PC-3 (cell line): ENCODE data around the gene RACK1.
"Not testable (repeated sequence)": the region's sequence is repeated elsewhere in the genome, so short reads cannot be mapped to it uniquely, and the experiment has no call there.

Experiments used
- EZH2 ChIP-seq: fragments of 300-600 bp; sonication (generic); IDR thresholded peaks from one replicate; pipeline ENCODE4 v1.6.1; 2017; ENCODE audit warnings: antibody characterized with exemption, mild to moderate bottlenecking, low read length; ENCODE audit not compliant: unreplicated experiment
- TF ChIP-seq, protein P1 (sequence below): fragments of 300-600 bp; sonication (generic); conservative IDR thresholded peaks from 2 replicates; pipeline ENCODE4 v1.5.1; 2017; ENCODE audit warnings: antibody characterized with exemption, low read depth, mild to moderate bottlenecking, low read length

DNA sequence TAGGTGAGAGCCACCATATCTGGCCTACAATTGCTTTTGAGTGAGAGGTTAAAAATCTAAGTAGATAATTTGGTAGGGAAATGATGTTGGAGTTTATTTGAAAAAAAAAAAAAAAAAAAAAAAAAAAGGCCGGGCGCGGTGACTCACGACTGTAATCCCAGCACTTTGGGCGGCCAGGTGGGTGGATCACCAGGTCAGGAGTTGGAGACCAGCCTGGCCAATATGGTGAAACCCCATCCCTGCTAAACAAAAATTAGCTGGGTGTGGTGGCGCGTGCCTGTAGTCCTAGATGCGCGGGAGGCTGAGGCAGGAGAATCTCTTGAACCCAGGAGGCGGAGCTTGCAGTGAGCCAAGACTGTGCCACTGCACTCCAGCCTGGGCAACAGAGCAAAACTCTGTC, 29.5 kb downstream of the RACK1 start:
- TF ChIP-seq, protein P1, sequence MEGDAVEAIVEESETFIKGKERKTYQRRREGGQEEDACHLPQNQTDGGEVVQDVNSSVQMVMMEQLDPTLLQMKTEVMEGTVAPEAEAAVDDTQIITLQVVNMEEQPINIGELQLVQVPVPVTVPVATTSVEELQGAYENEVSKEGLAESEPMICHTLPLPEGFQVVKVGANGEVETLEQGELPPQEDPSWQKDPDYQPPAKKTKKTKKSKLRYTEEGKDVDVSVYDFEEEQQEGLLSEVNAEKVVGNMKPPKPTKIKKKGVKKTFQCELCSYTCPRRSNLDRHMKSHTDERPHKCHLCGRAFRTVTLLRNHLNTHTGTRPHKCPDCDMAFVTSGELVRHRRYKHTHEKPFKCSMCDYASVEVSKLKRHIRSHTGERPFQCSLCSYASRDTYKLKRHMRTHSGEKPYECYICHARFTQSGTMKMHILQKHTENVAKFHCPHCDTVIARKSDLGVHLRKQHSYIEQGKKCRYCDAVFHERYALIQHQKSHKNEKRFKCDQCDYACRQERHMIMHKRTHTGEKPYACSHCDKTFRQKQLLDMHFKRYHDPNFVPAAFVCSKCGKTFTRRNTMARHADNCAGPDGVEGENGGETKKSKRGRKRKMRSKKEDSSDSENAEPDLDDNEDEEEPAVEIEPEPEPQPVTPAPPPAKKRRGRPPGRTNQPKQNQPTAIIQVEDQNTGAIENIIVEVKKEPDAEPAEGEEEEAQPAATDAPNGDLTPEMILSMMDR: not testable (repeated sequence)
- not testable (repeated sequence) for TF ChIP-seq EZH2
